ENCODE measurements around the gene KRTDAP.

GRCh38 chr19:35486268-35486708 lies 4.0 kb downstream of the KRTDAP start:
- TF ChIP-seq POLR2AphosphoS5 (IDR thresholded peaks at IDR 0.05) (no peak), CTCF (IDR thresholded peaks at IDR 0.05) (no peak), POLR2A (IDR thresholded peaks at IDR 0.05) (no peak)

Measured in breast epithelium (tissue), 3 donors.